Endodermal cell (in vitro differentiated cells): ENCODE measurements around the gene CNTNAP1. TPM values are rescaled to one million over a fixed set of nuclear protein-coding genes. Genes with fewer than 3 reads are reported as not detected.
"Not testable (repeated sequence)": the region's sequence is repeated elsewhere in the genome, so short reads cannot be mapped to it uniquely, and the experiment has no call there.

Experiments used
- DNase-seq: peaks from one replicate; pipeline ENCODE4 v3.0.0-alpha.2; 2017
- H3K27ac ChIP-seq: 2 replicates; pipeline ENCODE4 v1.5.1; 2013; ENCODE audit warnings: mild to moderate bottlenecking, low read depth, low read length, moderate library complexity
- H3K27me3 ChIP-seq: 2 replicates; pipeline ENCODE4 v1.6.1; 2013; ENCODE audit warnings: mild to moderate bottlenecking, low read length, moderate library complexity; ENCODE audit not compliant: insufficient read depth, control insufficient read depth, poor library complexity, severe bottlenecking
- H3K36me3 ChIP-seq: 2 replicates; pipeline ENCODE4 v1.7.0; 2013; ENCODE audit warnings: mild to moderate bottlenecking, low read length, moderate library complexity; ENCODE audit not compliant: control insufficient read depth, insufficient read depth
- H3K4me1 ChIP-seq: one replicate; pipeline ENCODE4 v1.7.0; 2013; ENCODE audit warnings: low read length; ENCODE audit not compliant: control insufficient read depth, insufficient read depth
- H3K4me3 ChIP-seq: 2 replicates; pipeline ENCODE4 v1.5.1; 2013; ENCODE audit warnings: mild to moderate bottlenecking, low read length, moderate library complexity
- H3K9ac ChIP-seq: 2 replicates; pipeline ENCODE4 v1.6.1; 2013; ENCODE audit warnings: mild to moderate bottlenecking, low read length, moderate library complexity; ENCODE audit not compliant: poor library complexity, severe bottlenecking; ENCODE audit errors: extremely low read depth
- H3K9me3 ChIP-seq: 2 replicates; pipeline ENCODE4 v1.6.1; 2013; ENCODE audit warnings: mild to moderate bottlenecking, low read length, moderate library complexity; ENCODE audit not compliant: control insufficient read depth
- H3K27ac Mint-ChIP-seq: 2 replicates; pipeline ENCODE4 v1.8.0; 2020; ENCODE audit warnings: mixed read lengths
- H3K27me3 Mint-ChIP-seq: 2 replicates; pipeline ENCODE4 v1.8.0; 2021; ENCODE audit warnings: mild to moderate bottlenecking, mixed read lengths; ENCODE audit not compliant: insufficient read depth
- H3K36me3 Mint-ChIP-seq: 2 replicates; pipeline ENCODE4 v1.8.0; 2020; ENCODE audit warnings: low read depth, mixed read lengths
- H3K4me1 Mint-ChIP-seq: 2 replicates; pipeline ENCODE4 v1.8.0; 2020; ENCODE audit warnings: mixed read lengths
- H3K4me3 Mint-ChIP-seq: 2 replicates; pipeline ENCODE4 v1.8.0; 2020; ENCODE audit warnings: mild to moderate bottlenecking, moderate library complexity, mixed read lengths
- H3K9me3 Mint-ChIP-seq: 2 replicates; pipeline ENCODE4 v1.8.0; 2020; ENCODE audit warnings: mild to moderate bottlenecking, mixed read lengths
- CTCF ChIP-seq: fragments of 200-600 bp; sonication (generic); conservative IDR thresholded peaks from 2 replicates; pipeline ENCODE4 v1.5.0; 2021; ENCODE audit warnings: antibody characterized with exemption, mild to moderate bottlenecking
- WGBS, 2 experiments: methylation state at CpG; one replicate each; pipeline versions ENCODE4 v1.1.5 to v1.1.7; 2013; ENCODE audit warnings: missing lambda C conversion rate in 2 of 2, mixed read lengths in 1 of 2; ENCODE audit not compliant: insufficient coverage in 1 of 2, insufficient read length in 1 of 2; 5-methylcytosine and 5-hydroxymethylcytosine counted together
- total RNA-seq, 2 donors: library from RNA; stranded (reverse); fragmentation: NEBNext Ultra II Directional in 1 of 2; extraction: Animal tissue kit (Norgen Biotek cat#: 25700) in 1 of 2; gene quantifications; 2 replicates in 1 of 2; 3 replicates in 1 of 2; pipeline ENCODE4 v1.2.1, GENCODE V29; 2021

Gene CNTNAP1
- total RNA-seq, 2 donors from 2014 or later = 9.9 to 18.9 TPM

GRCh38 chr17:42725143-42725542 lies 42.8 kb downstream of the CNTNAP1 start:
- 99 to 100% methylated on average over 4 to 6 of the region's 6 CpGs for WGBS, 2 experiments
- H3K36me3 ChIP-seq = peaks cover 29% of the 10 kb centered on the region

DNA sequence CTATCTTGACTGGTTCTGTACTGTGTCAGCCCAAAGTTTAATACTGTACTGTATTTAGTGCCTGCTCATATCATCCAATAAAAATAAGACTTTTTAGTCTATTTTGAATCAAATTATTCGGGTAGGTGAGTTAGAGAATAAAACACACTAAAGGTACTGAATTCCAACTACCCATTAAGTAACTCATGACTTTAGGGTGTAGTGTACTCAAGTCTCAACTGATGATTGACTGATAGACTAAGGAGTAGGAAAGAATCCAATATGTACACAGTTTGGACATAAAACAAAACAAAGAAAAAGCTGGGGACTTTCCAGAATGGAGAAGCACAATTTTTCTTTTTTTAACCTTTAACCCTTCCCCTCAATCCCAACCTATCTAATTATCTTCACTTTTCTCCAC lies 58.4 kb downstream of the CNTNAP1 start:
- no peak overlapping the region for H3K9ac ChIP-seq
- no peaks in the 10 kb centered on the region for H3K36me3 ChIP-seq

More at GRCh38 chr17:42725143-42725542, 42.8 kb downstream of the CNTNAP1 start:
- H3K36me3 Mint-ChIP-seq = peaks cover 35% of the 10 kb centered on the region
- no peak for TF ChIP-seq CTCF
- Histone ChIP-seq H3K9me3 (no peaks in the 10 kb centered on the region), H3K4me1 (no peaks in the 10 kb centered on the region), H3K27me3 (no peaks in the 10 kb centered on the region), H3K9ac (no peak overlapping the region), H3K27ac (no peak overlapping the region), H3K4me3 (no peak overlapping the region)
- H3K27me3 Mint-ChIP-seq = no peaks in the 10 kb centered on the region
- no peak overlapping the region for H3K4me3 Mint-ChIP-seq
- no peak for DNase-seq
- H3K4me1 Mint-ChIP-seq = no peaks in the 10 kb centered on the region
- no peaks in the 10 kb centered on the region for H3K9me3 Mint-ChIP-seq
- H3K27ac Mint-ChIP-seq = no peak overlapping the region

GRCh38 chr17:42742916-42743315 lies 60.6 kb downstream of the CNTNAP1 start:
- not testable (repeated sequence) for H3K9me3 Mint-ChIP-seq, H3K4me3 Mint-ChIP-seq, DNase-seq, H3K36me3 ChIP-seq, H3K9ac ChIP-seq, H3K4me1 ChIP-seq, H3K9me3 ChIP-seq, H3K36me3 Mint-ChIP-seq, H3K27ac Mint-ChIP-seq, H3K4me1 Mint-ChIP-seq, H3K27ac ChIP-seq, H3K4me3 ChIP-seq
- H3K27me3 ChIP-seq = peaks cover 48% of the 10 kb centered on the region
- peaks cover 29% of the 10 kb centered on the region for H3K27me3 Mint-ChIP-seq
- WGBS, 2 experiments = 87 to 97% methylated on average over 4 to 11 of the region's 11 CpGs

More for the DNA sequence above, 58.4 kb downstream of the CNTNAP1 start:
- Histone ChIP-seq H3K27me3 (peaks cover 31% of the 10 kb centered on the region), H3K4me3 (no peak overlapping the region), H3K4me1 (peaks cover 3% of the 10 kb centered on the region), H3K27ac (no peak overlapping the region), H3K9me3 (no peaks in the 10 kb centered on the region)
- no CpG with 5 or more reads among the region's 1 CpG for WGBS, 2 experiments
- Mint-ChIP-seq H3K4me1 (peaks cover 9% of the 10 kb centered on the region), H3K4me3 (no peak overlapping the region), H3K27ac (no peak overlapping the region), H3K36me3 (no peaks in the 10 kb centered on the region), H3K27me3 (peaks cover 13% of the 10 kb centered on the region), H3K9me3 (peaks cover 4% of the 10 kb centered on the region)
- no peak for DNase-seq
- TF ChIP-seq CTCF = no peak
